ENCODE results near the gene KRT75.

KRT75 gene

GRCh38 chr12:52439420-52439819 is 5.2 kb upstream of the KRT75 start:
- no peak for DNase-seq

GRCh38 chr12:52438305-52439301 is 4.4 kb upstream of the KRT75 start:
- DNase-seq = no peak

GRCh38 chr12:52437508-52437907 is 3.3 kb upstream of the KRT75 start:
- no peak for DNase-seq

GRCh38 chr12:52436828-52437474 is 2.8 kb upstream of the KRT75 start:
- no peak for DNase-seq

- DNase-seq = no peak
Observed at GRCh38 chr12:52436000-52436827, 2.0 kb upstream of the KRT75 start.

GRCh38 chr12:52435659-52435999 is 1.5 kb upstream of the KRT75 start:
- no peak for DNase-seq

- DNase-seq = peak; percentile 51
Observed at GRCh38 chr12:52434760-52435530, 774 bp upstream of the KRT75 start.

GRCh38 chr12:52433501-52434080 is 580 bp downstream of the KRT75 start:
- DNase-seq = no peak

GRCh38 chr12:52432559-52433207 is 1.5 kb downstream of the KRT75 start:
- DNase-seq = no peak

- DNase-seq = no peak
Observed at GRCh38 chr12:52428121-52428520, 6.0 kb downstream of the KRT75 start.

GRCh38 chr12:52427083-52427482 is 7.1 kb downstream of the KRT75 start:
- DNase-seq = no peak

- no peak for DNase-seq
Observed at GRCh38 chr12:52426034-52426433, 8.1 kb downstream of the KRT75 start.

GRCh38 chr12:52425466-52425865 is 8.7 kb downstream of the KRT75 start:
- DNase-seq = no peak

GRCh38 chr12:52423661-52424500 is 10.3 kb downstream of the KRT75 start:
- no peak for DNase-seq

GRCh38 chr12:52423035-52423434 is 11.1 kb downstream of the KRT75 start:
- no peak for DNase-seq

GRCh38 chr12:52419656-52420055 is 14.5 kb downstream of the KRT75 start:
- DNase-seq = peak; percentile 44

- DNase-seq = no peak
Observed at GRCh38 chr12:52418576-52419110, 15.5 kb downstream of the KRT75 start.

GRCh38 chr12:52417740-52418139 is 16.4 kb downstream of the KRT75 start:
- no peak for DNase-seq

- DNase-seq = no peak
Observed at GRCh38 chr12:52416795-52417194, 17.4 kb downstream of the KRT75 start.

Data from EL (cell line).